NCI-H1436 treated with DMSO at 0.1 percent for 48 hours (cell line): ENCODE measurements around the gene VDAC1.
A peak's percentile ranks its signal among the peaks of the same experiment; 100 is the strongest.
"Not testable (repeated sequence)": the region's sequence is repeated elsewhere in the genome, so short reads cannot be mapped to it uniquely, and the experiment has no call there.

Source experiments
- DNase-seq: peaks from one replicate; lab custom pipeline; 2025; lab: John Stamatoyannopoulos, UW

VDAC1 gene

GRCh38 chr5:134004626-134005416, at the start of gene VDAC1:
VDAC1 (minus strand) TSS chr5:134004975; CDS start chr5:133993012, 11,963 bp downstream.
- DNase-seq: no peak

DNA sequence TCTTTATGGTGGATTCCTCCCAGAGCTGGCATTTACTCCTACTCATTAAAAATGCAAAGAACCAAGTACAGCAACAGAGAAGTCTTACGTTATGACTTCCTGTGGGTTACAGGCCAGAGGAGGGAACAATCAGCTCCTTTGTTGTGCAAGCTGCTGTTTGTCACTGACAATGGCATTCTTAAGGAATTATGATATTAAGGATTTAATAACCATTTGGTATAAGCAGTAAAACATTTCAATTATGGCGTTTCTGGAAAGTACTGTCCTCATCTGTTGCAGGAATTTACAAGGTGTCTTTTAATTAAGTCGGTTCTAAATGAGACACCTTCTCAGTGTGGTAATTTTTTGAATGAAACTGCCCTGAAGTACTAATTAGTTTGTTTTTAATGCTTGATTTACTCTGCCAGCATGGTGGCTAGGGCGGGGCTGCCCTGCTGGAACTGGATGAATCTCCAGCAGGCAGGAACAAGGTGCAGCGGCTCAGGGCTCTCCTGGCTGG, 49.1 kb upstream of the VDAC1 start:
- no peak for DNase-seq

DNA sequence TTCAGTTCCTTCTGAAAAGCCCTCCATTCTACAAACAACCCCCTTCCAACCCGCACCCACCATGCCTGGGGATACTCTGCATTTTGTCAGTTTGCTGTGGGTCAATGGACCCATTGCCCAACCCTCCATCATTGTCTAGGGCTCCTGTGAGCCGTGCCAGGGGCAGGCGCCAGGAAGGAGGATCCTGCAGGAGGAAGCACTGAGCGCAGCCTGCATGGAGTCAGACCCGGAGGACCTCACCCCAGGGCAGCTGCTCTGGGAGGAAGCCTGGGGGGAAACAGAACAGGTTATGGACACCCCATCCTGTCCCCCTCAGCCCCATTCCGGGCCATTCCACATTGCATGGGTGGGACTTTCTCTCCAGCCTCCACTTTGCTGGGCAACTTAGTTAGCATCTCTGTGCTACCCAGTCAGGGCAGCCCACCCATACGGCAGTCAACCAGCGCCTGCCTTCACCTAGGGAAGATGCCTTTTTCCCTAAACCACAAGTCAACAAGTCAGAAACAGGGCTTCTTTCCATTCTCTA, 48.6 kb upstream of the VDAC1 start:
- no peak for DNase-seq

DNA sequence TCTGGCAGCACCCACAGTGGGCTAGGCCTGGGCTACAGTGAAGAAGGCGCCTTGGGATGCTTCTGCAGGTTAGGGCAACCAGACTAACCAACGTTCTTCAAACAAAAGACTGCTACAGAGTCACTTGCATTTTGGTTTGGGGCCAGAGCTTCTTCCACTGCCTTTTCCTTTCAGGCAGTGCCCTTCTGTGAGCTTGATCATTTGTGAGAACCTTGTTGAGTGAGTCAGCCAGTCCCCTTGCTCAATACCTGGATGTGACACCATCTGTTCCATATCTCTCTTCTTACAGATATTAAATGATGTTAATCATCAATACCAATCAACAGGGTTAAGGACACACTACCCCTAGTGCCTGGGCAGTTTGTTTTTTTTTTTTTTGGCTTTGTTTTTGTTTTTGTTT, 46.5 kb upstream of the VDAC1 start:
- no peak for DNase-seq

GRCh38 chr5:134048864-134049263, 44.1 kb upstream of the VDAC1 start:
- no peak for DNase-seq

GRCh38 chr5:134047687-134048056, 42.9 kb upstream of the VDAC1 start:
- DNase-seq: no peak

DNA sequence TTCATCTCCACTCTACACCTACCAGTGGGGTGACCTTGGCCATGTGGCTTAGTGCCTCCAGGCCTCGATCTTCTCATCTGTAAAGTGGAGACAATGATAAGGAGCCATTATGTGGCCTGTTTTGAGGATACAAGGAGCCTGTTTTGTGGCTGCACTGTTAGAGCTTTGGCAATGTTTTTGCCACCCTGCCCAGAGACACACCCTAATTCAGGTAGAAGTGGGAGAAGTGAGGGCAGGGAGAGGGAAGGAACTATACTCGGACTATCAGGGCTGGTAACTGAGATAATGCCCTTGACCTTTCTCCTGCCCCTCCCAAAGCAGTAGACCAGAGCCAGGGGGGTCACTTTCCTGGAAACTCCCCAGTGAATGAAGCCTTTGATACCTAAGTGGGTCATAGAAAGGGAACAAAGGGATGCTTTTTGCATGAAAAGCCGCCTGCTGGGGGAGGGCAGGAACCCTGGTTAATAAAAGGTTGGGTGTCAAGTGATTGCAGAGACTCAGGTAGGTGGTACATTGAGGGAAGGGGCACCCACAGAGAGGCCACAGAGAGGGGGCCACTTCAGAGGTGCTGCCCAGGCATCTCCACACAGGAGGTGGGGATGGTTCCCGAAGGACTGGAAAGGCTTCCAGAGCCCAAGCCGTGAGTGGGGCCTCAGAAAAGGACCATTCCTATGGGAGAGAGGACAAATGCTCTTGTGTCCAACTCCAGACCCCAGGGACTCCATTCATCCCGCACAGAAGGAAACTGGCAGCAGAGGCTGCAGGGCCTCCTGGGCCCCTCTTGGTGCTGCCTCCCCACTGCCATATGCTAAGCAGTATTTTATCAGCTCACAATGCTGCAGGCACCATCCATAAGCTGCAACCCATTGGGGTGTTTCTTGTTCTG, 42.3 kb upstream of the VDAC1 start:
- DNase-seq: no peak

GRCh38 chr5:134046330-134046729, 41.6 kb upstream of the VDAC1 start:
- no peak for DNase-seq

DNA sequence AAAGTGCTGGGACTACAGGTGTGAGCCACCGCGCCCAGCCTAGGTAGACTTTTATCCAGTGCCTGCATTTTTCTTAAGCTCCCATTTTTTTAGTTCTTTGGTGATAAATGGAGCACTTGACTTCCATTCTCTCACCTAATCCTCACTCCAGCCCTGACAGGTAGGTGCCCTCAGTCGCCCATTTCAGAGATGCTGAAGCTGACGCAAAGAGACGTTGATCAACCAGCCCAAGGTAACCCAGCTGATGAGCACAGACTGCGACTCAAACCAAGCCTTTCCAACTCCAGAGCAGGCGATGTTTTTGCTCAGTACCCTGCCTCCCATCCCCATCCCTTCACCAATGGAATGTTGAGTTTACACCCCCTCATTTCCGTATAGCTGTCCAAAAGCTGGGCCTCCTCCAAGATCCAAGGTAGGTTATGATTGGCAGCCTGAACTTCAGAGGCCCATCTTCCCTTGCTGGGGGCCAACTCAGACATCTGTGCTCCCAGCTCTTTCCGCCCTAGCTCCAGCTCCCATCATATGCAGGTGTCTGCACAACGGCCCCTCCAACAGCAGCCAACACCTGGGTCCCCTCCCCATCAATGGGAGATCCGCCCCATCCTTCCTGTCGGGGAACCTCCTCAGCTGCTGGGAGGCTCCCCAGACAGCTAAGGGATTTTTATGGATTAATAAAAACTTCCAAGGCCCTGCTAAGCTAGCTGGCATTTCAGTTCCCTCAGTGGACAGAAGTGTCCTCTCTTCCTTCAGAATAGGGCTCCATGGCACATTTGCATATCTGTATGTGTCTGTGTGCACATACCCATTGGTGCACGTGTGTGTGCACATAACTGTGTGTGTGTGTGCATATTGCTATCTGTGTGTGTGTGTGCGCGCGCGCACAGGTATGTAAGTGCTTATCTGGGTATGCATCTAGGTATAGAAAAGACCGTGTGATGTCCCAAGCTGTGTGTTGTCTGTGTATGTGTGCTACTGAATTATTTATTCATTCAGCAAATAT, 39.3 kb upstream of the VDAC1 start:
- no peak for DNase-seq

DNA sequence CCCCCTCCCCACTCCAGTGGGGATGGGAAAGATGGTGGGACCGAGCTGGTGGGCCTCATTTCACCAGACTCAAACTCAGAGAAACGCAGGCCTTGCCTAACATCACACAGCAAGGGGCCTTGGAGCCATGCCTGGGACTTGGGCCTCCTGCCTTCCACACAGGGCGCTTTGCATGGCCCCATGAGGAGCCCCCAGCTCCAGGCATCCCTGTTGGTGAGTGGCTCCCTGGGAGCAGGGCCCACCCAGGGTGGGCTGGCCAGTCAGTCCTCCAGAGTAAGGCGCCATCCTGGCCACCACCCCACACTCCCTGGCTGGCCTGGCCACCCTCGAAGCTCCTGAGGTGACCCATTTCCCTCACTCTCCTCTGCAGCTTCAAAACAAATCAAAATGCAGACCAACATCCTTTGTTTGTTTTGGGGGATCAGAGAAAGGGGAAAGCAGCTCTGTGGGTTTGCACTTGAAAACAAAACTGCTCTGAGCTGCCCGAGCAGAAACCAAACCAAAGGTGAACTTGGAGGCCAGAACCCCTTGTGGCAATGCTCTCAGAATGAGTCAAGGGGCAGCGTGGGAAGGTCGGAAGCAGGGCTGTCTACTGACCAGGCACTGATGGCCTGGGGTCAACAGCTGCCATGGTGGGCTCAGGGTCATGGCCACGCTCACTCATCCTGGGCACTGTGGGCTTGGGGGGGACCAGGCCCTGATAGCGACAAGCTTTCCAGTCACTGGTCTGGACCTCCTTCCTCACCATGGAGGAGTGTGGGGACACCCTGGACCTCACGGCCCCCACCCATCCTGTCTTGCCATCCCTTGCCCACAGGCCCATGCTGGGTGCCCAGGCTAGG, 37.0 kb upstream of the VDAC1 start:
- DNase-seq: no peak

DNA sequence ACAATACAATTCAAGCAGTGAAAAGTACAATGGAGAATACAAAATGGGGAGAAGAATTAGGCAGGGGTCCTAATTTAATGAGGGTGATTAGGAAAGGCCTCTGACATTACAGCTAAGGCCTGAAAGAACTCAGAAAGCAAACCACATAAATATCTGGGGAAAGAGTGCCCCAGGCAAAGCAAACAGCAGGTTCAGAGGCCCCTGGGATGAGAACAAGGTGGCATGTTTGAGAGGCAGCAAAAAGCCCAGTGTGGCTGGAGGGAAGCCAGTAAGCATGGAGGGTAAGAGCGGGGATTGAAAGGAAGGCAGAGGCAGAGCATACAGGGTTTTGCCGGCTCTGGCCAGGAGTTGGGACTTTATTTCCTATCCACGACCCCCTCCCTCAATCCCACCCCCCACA, 33.4 kb upstream of the VDAC1 start:
- no peak for DNase-seq

DNA sequence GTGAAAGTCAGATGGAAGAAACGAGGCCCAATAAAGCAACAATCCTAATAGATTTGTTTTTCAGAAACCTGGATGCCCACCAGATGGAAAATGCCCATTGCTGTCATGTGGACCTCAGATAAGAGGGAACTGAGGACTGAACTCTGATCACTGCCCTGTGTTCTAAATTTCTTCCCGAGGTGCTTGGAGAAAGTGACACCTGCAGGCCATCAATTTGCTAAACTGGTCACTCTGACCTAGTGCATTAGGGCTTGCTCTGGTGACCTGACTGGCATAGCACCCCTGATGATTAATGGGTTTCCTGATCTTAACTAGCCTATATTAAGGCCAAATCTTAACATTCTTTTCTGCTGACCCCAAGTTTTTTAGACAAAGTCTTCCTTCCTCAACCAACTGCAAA, 32.4 kb upstream of the VDAC1 start:
- no peak for DNase-seq

- no peak for DNase-seq
Measured at GRCh38 chr5:134034326-134034725, 29.6 kb upstream of the VDAC1 start.

GRCh38 chr5:134030303-134030964, 25.7 kb upstream of the VDAC1 start:
- DNase-seq: not testable (repeated sequence)

DNA sequence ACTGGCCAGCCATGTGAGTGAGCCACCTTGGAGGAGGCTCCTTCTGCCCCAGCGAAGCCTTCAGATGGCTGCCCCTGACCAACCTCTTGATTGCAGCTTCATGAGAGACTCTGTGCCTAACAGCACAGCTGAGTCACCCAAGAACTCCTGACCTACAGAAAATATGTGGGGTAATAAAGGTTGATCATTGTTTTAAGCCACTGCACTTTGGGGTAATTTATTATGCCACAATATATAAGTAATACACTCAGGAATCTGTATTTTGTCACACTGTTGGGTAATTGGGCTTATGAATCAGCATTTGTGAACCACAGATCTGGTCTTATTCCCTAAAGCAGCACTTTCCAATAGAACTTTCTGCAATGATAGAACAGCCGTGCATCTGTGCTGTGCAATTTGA, 24.4 kb upstream of the VDAC1 start:
- no peak for DNase-seq

- no peak for DNase-seq
Measured at GRCh38 chr5:134028496-134028895, 23.7 kb upstream of the VDAC1 start.

GRCh38 chr5:134027288-134027615, 22.5 kb upstream of the VDAC1 start:
- DNase-seq: no peak

DNA sequence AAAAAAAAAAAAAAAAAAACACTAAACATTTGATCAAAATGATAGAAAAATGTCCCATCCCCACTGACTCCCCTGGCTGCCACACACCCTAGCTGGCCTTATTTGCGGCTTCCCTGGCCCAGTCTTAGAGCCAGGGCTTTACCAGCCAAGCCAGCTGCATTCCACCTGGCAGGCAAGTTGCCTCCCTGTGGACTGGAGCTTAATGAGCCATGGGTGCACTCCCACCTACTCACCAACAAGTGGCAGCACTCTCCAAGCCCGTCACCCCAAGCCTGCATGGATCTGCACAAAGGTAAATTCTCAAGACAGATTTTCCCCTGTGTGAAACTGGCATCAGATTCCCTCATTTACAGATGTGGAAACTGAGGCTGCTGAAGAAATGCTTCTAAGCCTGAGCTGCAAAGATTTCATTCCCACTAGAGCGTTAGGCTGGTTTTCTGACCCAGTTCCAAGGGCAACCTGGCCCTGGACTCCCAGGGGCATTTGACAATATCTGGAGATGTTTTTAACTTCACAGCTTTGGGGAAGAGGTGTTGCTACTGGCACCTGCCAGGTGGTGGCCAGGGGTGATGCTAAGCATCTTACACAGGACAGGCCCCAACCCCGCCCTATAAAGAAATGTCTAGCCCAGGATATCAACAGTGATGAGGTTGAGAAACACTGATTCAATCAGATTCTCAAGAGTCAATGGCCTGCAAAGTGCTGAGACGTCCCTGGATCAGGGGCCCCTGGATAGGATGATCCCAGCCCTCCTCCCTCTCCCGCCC, 21.9 kb upstream of the VDAC1 start:
- DNase-seq: peak; percentile 6

DNA sequence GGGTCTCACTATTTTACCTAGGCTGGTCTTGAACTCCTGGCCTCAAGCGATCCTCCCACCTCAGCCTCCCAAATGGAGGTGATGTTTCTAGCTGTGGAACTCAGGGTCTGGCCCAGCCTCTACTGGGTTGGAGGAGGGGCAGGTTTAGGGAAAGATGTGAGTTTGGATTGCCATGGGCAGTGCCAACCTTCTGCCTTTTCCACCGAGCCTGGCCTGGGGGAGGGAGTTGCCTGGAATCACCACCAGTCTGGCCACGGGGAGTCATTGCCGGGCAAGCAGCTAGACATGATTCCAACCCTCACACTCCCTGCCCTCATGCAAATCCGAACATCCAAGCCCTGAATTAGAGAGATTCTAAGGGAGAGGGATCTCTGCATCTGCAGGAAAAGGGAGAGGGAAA, 21.0 kb upstream of the VDAC1 start:
- no peak for DNase-seq
